OCI-LY3 (cell line): ENCODE data around the gene FAM3A.

Source experiments
- H2AFZ ChIP-seq: fragments of 200-600, 300-600 bp; shearing (Covaris generic); 2 replicates; pipeline ENCODE4 v1.6.0; 2014; ENCODE audit warnings: antibody characterized with exemption, low read depth, low read length
- H3K27ac ChIP-seq: fragments of 200-600, 300-600 bp; sonication (generic); 2 replicates; pipeline ENCODE4 v1.5.1; 2014; ENCODE audit warnings: mild to moderate bottlenecking, low read length, moderate library complexity, mixed read lengths
- H3K27me3 ChIP-seq: fragments of 200-600, 300-600 bp; sonication (generic); 2 replicates; pipeline ENCODE4 v1.6.1; 2014; ENCODE audit warnings: low read depth, low read length, mixed read lengths
- H3K36me3 ChIP-seq: fragments of 200-600, 300-600 bp; sonication (generic); replicated peaks from 2 replicates; pipeline ENCODE3; 2014; ENCODE audit warnings: low read depth, low read length, mixed read lengths
- H3K4me1 ChIP-seq: fragments of 300-600, 200-600 bp; sonication (generic); 2 replicates; pipeline ENCODE4 v1.6.1; 2014; ENCODE audit warnings: low read length, mixed read lengths
- H3K4me2 ChIP-seq: fragments of 200-600, 300-600 bp; sonication (generic); 2 replicates; pipeline ENCODE4 v1.6.1; 2014; ENCODE audit warnings: low read length, mixed read lengths
- H3K4me3 ChIP-seq: fragments of 300-600, 200-600 bp; sonication (generic); 2 replicates; pipeline ENCODE4 v1.5.1; 2014; ENCODE audit warnings: antibody characterized with exemption, mild to moderate bottlenecking, low read length, moderate library complexity
- H3K79me2 ChIP-seq: fragments of 300-600, 200-600 bp; shearing (Covaris generic); 2 replicates; pipeline ENCODE4 v1.6.1; 2014; ENCODE audit warnings: mild to moderate bottlenecking, low read length, mixed read lengths
- H3K9ac ChIP-seq: fragments of 300-600, 200-600 bp; shearing (Covaris generic); 2 replicates; pipeline ENCODE4 v1.6.0; 2014; ENCODE audit warnings: mild to moderate bottlenecking, low read length, moderate library complexity
- H3K9me3 ChIP-seq: fragments of 200-600, 300-600 bp; shearing (Covaris generic); 2 replicates; pipeline ENCODE4 v1.6.1; 2014; ENCODE audit warnings: low read length, mixed read lengths; ENCODE audit not compliant: insufficient read depth
- H4K20me1 ChIP-seq: fragments of 200-600, 300-600 bp; sonication (generic); 2 replicates; pipeline ENCODE4 v1.6.1; 2016; ENCODE audit warnings: low read length, mixed read lengths; ENCODE audit not compliant: insufficient read depth
- CTCF ChIP-seq: fragments of 200-600, 300-600 bp; sonication (generic); IDR thresholded peaks from 2 replicates; pipeline ENCODE4 v1.5.1; 2014; ENCODE audit warnings: antibody characterized with exemption, low read length, low read depth
- EZH2phosphoT487 ChIP-seq: fragments of 200-600 bp; shearing (Covaris generic); IDR thresholded peaks from 2 replicates; pipeline ENCODE4 v1.6.1; 2018; ENCODE audit warnings: antibody characterized with exemption, mixed run types, low read depth

The FAM3A gene

GRCh38 chrX:154486052-154486395 lies 30.0 kb downstream of the FAM3A start:
- Histone ChIP-seq H3K79me2 (peaks cover 24% of the 10 kb centered on the region), H3K27ac (peak overlapping the region; percentile 62), H3K36me3 (peaks cover 19% of the 10 kb centered on the region), H4K20me1 (no peaks in the 10 kb centered on the region), H3K9ac (peak overlapping the region; percentile 95), H2AFZ (no peak overlapping the region), H3K4me2 (peak overlapping the region; percentile 94), H3K9me3 (no peaks in the 10 kb centered on the region), H3K4me3 (peak overlapping the region; percentile 98), H3K27me3 (no peaks in the 10 kb centered on the region), H3K4me1 (peaks cover 28% of the 10 kb centered on the region)
- TF ChIP-seq CTCF (no peak), EZH2phosphoT487 (no peak)

GRCh38 chrX:154485150-154486051 lies 30.6 kb downstream of the FAM3A start:
- Histone ChIP-seq H4K20me1 (no peaks in the 10 kb centered on the region), H3K79me2 (peaks cover 24% of the 10 kb centered on the region), H3K4me2 (peak overlapping the region; percentile 94), H3K4me1 (peaks cover 28% of the 10 kb centered on the region), H3K36me3 (peaks cover 19% of the 10 kb centered on the region), H3K4me3 (peak overlapping the region; percentile 98), H2AFZ (no peak overlapping the region), H3K9me3 (no peaks in the 10 kb centered on the region), H3K27me3 (no peaks in the 10 kb centered on the region), H3K27ac (peak overlapping the region; percentile 62), H3K9ac (peak overlapping the region; percentile 95)
- no peak for TF ChIP-seq CTCF
- TF ChIP-seq EZH2phosphoT487: no peak

- Histone ChIP-seq H2AFZ (no peak overlapping the region), H3K79me2 (peaks cover 24% of the 10 kb centered on the region), H3K4me2 (no peak overlapping the region), H3K27ac (no peak overlapping the region), H3K4me3 (no peak overlapping the region), H3K27me3 (no peaks in the 10 kb centered on the region), H3K9me3 (no peaks in the 10 kb centered on the region), H4K20me1 (no peaks in the 10 kb centered on the region), H3K36me3 (peaks cover 19% of the 10 kb centered on the region), H3K9ac (no peak overlapping the region), H3K4me1 (peaks cover 31% of the 10 kb centered on the region)
- TF ChIP-seq EZH2phosphoT487: no peak
- TF ChIP-seq CTCF: no peak
Measured at GRCh38 chrX:154484255-154485149, 31.5 kb downstream of the FAM3A start.

GRCh38 chrX:154483325-154483724 lies 32.7 kb downstream of the FAM3A start:
- Histone ChIP-seq H3K4me1 (peaks cover 28% of the 10 kb centered on the region), H4K20me1 (no peaks in the 10 kb centered on the region), H2AFZ (no peak overlapping the region), H3K27me3 (no peaks in the 10 kb centered on the region), H3K9ac (no peak overlapping the region), H3K4me3 (no peak overlapping the region), H3K4me2 (no peak overlapping the region), H3K36me3 (peaks cover 19% of the 10 kb centered on the region), H3K9me3 (no peaks in the 10 kb centered on the region), H3K79me2 (peaks cover 24% of the 10 kb centered on the region), H3K27ac (no peak overlapping the region)
- TF ChIP-seq CTCF: no peak
- no peak for TF ChIP-seq EZH2phosphoT487
